Thoracic aorta (tissue), 2 donors: Measurements from ENCODE around the gene SHC1. TPM values are rescaled to one million over a fixed set of nuclear protein-coding genes. Genes with fewer than 3 reads are reported as not detected.

Experiments
- ATAC-seq: fragments of 150-250 bp; one replicate; pipeline ENCODE4 v1.8.0; 2017; ENCODE audit warnings: low read depth; ENCODE audit not compliant: insufficient number of reproducible peaks, low FRiP score
- DNase-seq: peaks from one replicate; pipeline ENCODE4 v3.0.0-alpha.2; 2020; ENCODE audit warnings: low spot score
- H3K27ac ChIP-seq, 2 donors: fragments of 200-600 bp; sonication (generic); 1 replicate in 1 of 2; 2 replicates in 1 of 2; pipeline ENCODE4 v1.5.1; 2016; ENCODE audit warnings: mild to moderate bottlenecking in 2 of 2, moderate library complexity in 2 of 2
- H3K27me3 ChIP-seq: fragments of 200-600 bp; sonication (generic); replicated peaks from 2 replicates; pipeline ENCODE4 v1.6.0; 2016; ENCODE audit warnings: mild to moderate bottlenecking; ENCODE audit not compliant: insufficient read depth
- H3K36me3 ChIP-seq: fragments of 200-600 bp; sonication (generic); one replicate; pipeline ENCODE4 v1.5.1; 2016
- H3K4me1 ChIP-seq, 2 donors: fragments of 200-600 bp; sonication (generic); 1 replicate in 1 of 2; 2 replicates in 1 of 2; pipeline versions ENCODE4 v1.5.1 to v1.6.0; 2016; ENCODE audit warnings: low read depth in 2 of 2, mild to moderate bottlenecking in 1 of 2; ENCODE audit not compliant: control insufficient read depth in 1 of 2
- H3K4me3 ChIP-seq: fragments of 200-600 bp; sonication (generic); 2 replicates; pipeline ENCODE4 v1.5.1; 2016; ENCODE audit warnings: mild to moderate bottlenecking
- H3K9me3 ChIP-seq: fragments of 200-600 bp; sonication (generic); 2 replicates; pipeline ENCODE4 v1.5.1; 2016
- CTCF ChIP-seq: fragments of 200-600 bp; sonication (generic); IDR thresholded peaks from one replicate; pipeline ENCODE4 v1.5.1; 2019; ENCODE audit warnings: antibody characterized with exemption
- total RNA-seq, 2 donors: library from RNA; depleted of rRNA; stranded (reverse); fragments of >200 nt; gene quantifications; one replicate each; pipeline versions ENCODE4 v1.1.0 to v1.2.3, GENCODE V29; 2016

SHC1 gene
- total RNA-seq, 2 donors from 2014 or later, result 129 to 174 TPM

GRCh38 chr1:155013632-155014031 lies 43.1 kb upstream of the SHC1 start:
- H3K36me3 ChIP-seq, result peaks cover 3% of the 10 kb centered on the region
- no peak for DNase-seq
- no peaks in the 10 kb centered on the region for H3K9me3 ChIP-seq
- H3K4me1 ChIP-seq, result peaks cover 27 to 36% of the 10 kb centered on the region in 2 donors
- ATAC-seq, result no peak
- no peak overlapping the region for H3K4me3 ChIP-seq
- TF ChIP-seq CTCF, result no peak
- no peaks in the 10 kb centered on the region for H3K27me3 ChIP-seq
- no peak overlapping the region for H3K27ac ChIP-seq

DNA sequence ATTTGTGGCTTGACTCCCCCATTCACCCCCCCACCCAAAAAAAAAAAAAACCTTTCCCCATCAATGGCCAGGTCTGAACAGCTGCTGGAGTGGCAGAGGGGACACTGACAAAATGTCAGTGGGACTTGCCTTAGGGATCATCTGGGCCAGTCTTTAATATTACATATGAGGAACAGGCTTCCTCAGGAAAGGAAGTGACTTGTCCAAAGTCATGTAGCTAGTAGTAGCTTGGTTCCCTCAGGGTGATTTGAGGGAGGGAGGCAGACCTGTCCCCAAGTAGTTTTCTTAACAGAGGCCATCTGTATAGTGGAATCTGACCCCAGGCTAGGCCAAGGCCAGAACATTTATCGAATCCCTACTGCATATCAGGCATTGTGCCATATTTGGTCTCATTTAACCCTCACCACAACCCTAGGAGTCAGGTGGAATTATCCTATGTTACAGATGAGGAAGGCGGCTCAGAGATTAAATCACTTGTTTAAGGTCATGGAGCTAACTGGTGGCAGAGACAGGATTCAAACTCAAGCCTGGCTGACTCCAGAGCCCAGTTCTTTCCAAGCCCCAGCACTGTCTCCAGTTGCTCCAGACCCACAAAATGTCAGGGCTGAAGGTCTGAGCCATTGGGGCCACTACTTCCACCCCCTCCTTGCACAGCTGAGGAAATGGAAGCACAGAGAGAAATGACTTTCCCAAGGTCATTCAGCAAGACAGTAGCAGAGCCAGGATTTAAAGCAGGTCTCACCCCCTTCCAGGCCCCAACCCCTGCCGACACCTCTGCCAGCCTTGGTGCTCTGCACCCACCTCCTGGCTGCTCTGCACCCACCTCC lies 42.4 kb upstream of the SHC1 start:
- ATAC-seq (no peak), DNase-seq (no peak)
- H3K27me3 ChIP-seq, result no peaks in the 10 kb centered on the region
- peak overlapping the region in 1 of 2 donors; percentile 49 for H3K27ac ChIP-seq
- H3K4me3 ChIP-seq, result no peak overlapping the region
- peaks cover 3% of the 10 kb centered on the region for H3K36me3 ChIP-seq
- no peak for TF ChIP-seq CTCF
- H3K4me1 ChIP-seq, result peaks cover 31 to 40% of the 10 kb centered on the region in 2 donors
- no peaks in the 10 kb centered on the region for H3K9me3 ChIP-seq

- H3K36me3 ChIP-seq, result peaks cover 3% of the 10 kb centered on the region
- TF ChIP-seq CTCF, result no peak
- peaks cover 36 to 43% of the 10 kb centered on the region in 2 donors for H3K4me1 ChIP-seq
- H3K9me3 ChIP-seq, result no peaks in the 10 kb centered on the region
- peak overlapping the region in 1 of 2 donors; percentile 49 for H3K27ac ChIP-seq
- H3K4me3 ChIP-seq, result no peak overlapping the region
- ATAC-seq (no peak), DNase-seq (peak; percentile 46)
- no peaks in the 10 kb centered on the region for H3K27me3 ChIP-seq
Observed at GRCh38 chr1:155012026-155012546, 41.5 kb upstream of the SHC1 start.

- Histone ChIP-seq H3K27me3 (no peaks in the 10 kb centered on the region), H3K36me3 (peaks cover 3% of the 10 kb centered on the region), H3K4me3 (no peak overlapping the region), H3K4me1 (peaks cover 37 to 49% of the 10 kb centered on the region in 2 donors), H3K27ac (peak overlapping the region in 1 of 2 donors; percentile 49), H3K9me3 (no peaks in the 10 kb centered on the region)
- DNase-seq, result no peak
- ATAC-seq, result no peak
- no peak for TF ChIP-seq CTCF
Observed at GRCh38 chr1:155011437-155012025, 41.0 kb upstream of the SHC1 start.

- H3K27ac ChIP-seq, result peak overlapping the region in 1 of 2 donors; percentile 49
- DNase-seq, result no peak
- H3K27me3 ChIP-seq, result no peaks in the 10 kb centered on the region
- H3K4me3 ChIP-seq, result no peak overlapping the region
- H3K36me3 ChIP-seq, result peaks cover 3% of the 10 kb centered on the region
- ATAC-seq, result no peak
- H3K9me3 ChIP-seq, result no peaks in the 10 kb centered on the region
- H3K4me1 ChIP-seq, result peaks cover 42 to 54% of the 10 kb centered on the region in 2 donors
- TF ChIP-seq CTCF, result no peak
Observed at GRCh38 chr1:155011004-155011416, 40.5 kb upstream of the SHC1 start.
